ENCODE data around the gene ITGB3BP.
"Not testable (repeated sequence)": the region's sequence is repeated elsewhere in the genome, so short reads cannot be mapped to it uniquely, and the experiment has no call there.

The ITGB3BP gene

DNA sequence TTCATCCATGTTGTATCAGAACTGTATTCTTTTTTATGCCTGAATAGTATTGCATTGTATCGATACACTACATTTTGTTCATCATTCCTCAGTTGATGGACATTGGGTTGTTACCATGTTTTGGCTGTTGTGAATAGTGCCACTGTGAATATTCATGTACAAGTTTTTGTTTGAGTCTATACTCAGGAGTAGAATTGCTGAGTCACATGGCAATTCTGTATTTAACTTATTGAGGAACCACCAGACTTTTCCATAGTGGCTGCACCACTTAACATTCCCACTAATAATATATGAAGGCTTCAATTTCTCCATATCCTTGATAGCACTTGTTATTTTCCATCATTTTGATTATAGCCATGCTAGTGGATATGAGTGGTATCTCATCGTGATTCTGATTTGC is 99.4 kb downstream of the ITGB3BP start:
- TF ChIP-seq ZXDB (tag by site-specific recombination; IDR thresholded peaks at IDR 0.05) = no peak
- TF ChIP-seq, protein P1, sequence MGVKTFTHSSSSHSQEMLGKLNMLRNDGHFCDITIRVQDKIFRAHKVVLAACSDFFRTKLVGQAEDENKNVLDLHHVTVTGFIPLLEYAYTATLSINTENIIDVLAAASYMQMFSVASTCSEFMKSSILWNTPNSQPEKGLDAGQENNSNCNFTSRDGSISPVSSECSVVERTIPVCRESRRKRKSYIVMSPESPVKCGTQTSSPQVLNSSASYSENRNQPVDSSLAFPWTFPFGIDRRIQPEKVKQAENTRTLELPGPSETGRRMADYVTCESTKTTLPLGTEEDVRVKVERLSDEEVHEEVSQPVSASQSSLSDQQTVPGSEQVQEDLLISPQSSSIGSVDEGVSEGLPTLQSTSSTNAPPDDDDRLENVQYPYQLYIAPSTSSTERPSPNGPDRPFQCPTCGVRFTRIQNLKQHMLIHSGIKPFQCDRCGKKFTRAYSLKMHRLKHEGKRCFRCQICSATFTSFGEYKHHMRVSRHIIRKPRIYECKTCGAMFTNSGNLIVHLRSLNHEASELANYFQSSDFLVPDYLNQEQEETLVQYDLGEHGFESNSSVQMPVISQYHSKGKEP (tag by site-specific recombination; IDR thresholded peaks at IDR 0.05) = no peak
- TF ChIP-seq, protein P2, sequence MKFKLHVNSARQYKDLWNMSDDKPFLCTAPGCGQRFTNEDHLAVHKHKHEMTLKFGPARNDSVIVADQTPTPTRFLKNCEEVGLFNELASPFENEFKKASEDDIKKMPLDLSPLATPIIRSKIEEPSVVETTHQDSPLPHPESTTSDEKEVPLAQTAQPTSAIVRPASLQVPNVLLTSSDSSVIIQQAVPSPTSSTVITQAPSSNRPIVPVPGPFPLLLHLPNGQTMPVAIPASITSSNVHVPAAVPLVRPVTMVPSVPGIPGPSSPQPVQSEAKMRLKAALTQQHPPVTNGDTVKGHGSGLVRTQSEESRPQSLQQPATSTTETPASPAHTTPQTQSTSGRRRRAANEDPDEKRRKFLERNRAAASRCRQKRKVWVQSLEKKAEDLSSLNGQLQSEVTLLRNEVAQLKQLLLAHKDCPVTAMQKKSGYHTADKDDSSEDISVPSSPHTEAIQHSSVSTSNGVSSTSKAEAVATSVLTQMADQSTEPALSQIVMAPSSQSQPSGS (tag by site-specific recombination; IDR thresholded peaks at IDR 0.05; ENCODE audit: low read depth) = no peak
- Histone ChIP-seq H3K4me1 (ENCODE audit: control insufficient read depth, insufficient read depth, low read length) (no peaks in the 10 kb centered on the region), H3K36me3 (ENCODE audit: control insufficient read depth in 2 of 2, insufficient read depth in 1 of 2, low read length in 2 of 2) (no peaks in the 10 kb centered on the region; a peak in 2 of 3 replicates), H3K27ac (ENCODE audit: extremely low read depth, low read depth, low read length) (no peak overlapping the region), H3K4me3 (ENCODE audit: low read depth, low read length) (no peak overlapping the region), H3K9me3 (ENCODE audit: control insufficient read depth, insufficient read depth, low read depth, low read length) (no peaks in the 10 kb centered on the region)
- ChIA-PET CTCF (no interaction called here), POLR2A (no interaction called here)

DNA sequence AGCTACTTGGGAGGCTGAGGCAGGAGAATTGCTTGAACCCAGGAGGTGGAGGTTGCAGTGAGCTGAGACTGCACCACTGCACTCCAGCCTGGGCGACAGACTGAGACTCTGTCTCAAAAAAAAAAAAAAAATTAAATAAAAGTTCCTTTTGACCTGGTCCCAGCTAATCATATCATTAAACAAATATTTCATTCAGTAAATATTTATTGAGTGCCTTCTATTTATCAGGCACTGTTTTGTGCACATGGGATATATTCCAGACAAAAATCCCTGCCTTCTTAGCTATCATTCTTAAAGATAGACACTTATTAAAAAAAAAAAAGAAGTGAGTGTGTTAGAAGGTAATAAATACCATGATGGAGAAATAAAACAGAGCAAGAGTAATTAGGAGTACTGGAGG is 102.3 kb downstream of the ITGB3BP start:
- H3K36me3 ChIP-seq (ENCODE audit: control insufficient read depth in 2 of 2, insufficient read depth in 1 of 2, low read length in 2 of 2); CTCF ChIA-PET; H3K4me1 ChIP-seq (ENCODE audit: control insufficient read depth, insufficient read depth, low read length); H3K27ac ChIP-seq (ENCODE audit: extremely low read depth, low read depth, low read length); POLR2A ChIA-PET; H3K9me3 ChIP-seq (ENCODE audit: control insufficient read depth, insufficient read depth, low read depth, low read length); H3K4me3 ChIP-seq (ENCODE audit: low read depth, low read length): not testable (repeated sequence)

DNA sequence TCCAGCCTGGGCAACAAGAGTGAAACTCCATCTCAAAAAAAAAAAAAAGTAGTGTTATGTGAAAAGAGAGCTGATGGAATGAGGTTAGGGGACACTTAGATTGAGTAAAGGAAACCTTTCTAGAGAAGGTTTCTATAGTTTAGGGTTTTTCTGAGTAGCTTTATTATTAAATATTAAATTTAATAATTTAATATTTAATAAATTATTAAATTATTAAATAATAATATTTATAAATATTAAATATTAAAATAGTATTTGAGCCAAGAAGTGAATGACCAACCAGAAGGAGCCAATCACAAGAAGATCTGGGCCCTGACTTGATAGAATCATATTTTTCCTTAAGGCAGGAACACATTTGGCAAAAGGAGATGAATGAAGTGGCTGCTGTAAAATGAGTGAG is 104.9 kb downstream of the ITGB3BP start:
- POLR2A ChIA-PET = no interaction called here
- H3K36me3 ChIP-seq (ENCODE audit: control insufficient read depth in 2 of 2, insufficient read depth in 1 of 2, low read length in 2 of 2) = no peaks in the 10 kb centered on the region; a peak in 2 of 3 replicates
- H3K27ac ChIP-seq (ENCODE audit: extremely low read depth, low read depth, low read length) = no peak overlapping the region
- H3K4me3 ChIP-seq (ENCODE audit: low read depth, low read length) = no peak overlapping the region
- CTCF ChIA-PET = interaction anchor here (0.6 kb wide), 2 partner anchors 228 to 952 kb away, joined by 3 read pairs; no protein-coding TSS in a partner anchor
- no peaks in the 10 kb centered on the region for H3K9me3 ChIP-seq (ENCODE audit: control insufficient read depth, insufficient read depth, low read depth, low read length)
- no peaks in the 10 kb centered on the region for H3K4me1 ChIP-seq (ENCODE audit: control insufficient read depth, insufficient read depth, low read length)
- TF ChIP-seq ZNF830 (tag by site-specific recombination; IDR thresholded peaks at IDR 0.05; ENCODE audit: low read depth) (no peak), ZNF596 (tag by site-specific recombination; IDR thresholded peaks at IDR 0.05) (no peak), OVOL3 (tag by site-specific recombination; IDR thresholded peaks at IDR 0.05) (no peak), ZNF473 (tag by site-specific recombination; IDR thresholded peaks at IDR 0.05) (no peak), ZNF121 (tag by site-specific recombination; IDR thresholded peaks at IDR 0.05) (no peak)
- TF ChIP-seq, protein P3, sequence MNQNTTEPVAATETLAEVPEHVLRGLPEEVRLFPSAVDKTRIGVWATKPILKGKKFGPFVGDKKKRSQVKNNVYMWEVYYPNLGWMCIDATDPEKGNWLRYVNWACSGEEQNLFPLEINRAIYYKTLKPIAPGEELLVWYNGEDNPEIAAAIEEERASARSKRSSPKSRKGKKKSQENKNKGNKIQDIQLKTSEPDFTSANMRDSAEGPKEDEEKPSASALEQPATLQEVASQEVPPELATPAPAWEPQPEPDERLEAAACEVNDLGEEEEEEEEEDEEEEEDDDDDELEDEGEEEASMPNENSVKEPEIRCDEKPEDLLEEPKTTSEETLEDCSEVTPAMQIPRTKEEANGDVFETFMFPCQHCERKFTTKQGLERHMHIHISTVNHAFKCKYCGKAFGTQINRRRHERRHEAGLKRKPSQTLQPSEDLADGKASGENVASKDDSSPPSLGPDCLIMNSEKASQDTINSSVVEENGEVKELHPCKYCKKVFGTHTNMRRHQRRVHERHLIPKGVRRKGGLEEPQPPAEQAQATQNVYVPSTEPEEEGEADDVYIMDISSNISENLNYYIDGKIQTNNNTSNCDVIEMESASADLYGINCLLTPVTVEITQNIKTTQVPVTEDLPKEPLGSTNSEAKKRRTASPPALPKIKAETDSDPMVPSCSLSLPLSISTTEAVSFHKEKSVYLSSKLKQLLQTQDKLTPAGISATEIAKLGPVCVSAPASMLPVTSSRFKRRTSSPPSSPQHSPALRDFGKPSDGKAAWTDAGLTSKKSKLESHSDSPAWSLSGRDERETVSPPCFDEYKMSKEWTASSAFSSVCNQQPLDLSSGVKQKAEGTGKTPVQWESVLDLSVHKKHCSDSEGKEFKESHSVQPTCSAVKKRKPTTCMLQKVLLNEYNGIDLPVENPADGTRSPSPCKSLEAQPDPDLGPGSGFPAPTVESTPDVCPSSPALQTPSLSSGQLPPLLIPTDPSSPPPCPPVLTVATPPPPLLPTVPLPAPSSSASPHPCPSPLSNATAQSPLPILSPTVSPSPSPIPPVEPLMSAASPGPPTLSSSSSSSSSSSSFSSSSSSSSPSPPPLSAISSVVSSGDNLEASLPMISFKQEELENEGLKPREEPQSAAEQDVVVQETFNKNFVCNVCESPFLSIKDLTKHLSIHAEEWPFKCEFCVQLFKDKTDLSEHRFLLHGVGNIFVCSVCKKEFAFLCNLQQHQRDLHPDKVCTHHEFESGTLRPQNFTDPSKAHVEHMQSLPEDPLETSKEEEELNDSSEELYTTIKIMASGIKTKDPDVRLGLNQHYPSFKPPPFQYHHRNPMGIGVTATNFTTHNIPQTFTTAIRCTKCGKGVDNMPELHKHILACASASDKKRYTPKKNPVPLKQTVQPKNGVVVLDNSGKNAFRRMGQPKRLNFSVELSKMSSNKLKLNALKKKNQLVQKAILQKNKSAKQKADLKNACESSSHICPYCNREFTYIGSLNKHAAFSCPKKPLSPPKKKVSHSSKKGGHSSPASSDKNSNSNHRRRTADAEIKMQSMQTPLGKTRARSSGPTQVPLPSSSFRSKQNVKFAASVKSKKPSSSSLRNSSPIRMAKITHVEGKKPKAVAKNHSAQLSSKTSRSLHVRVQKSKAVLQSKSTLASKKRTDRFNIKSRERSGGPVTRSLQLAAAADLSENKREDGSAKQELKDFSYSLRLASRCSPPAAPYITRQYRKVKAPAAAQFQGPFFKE (tag by site-specific recombination; IDR thresholded peaks at IDR 0.05; ENCODE audit: borderline replicate concordance) = no peak
- TF ChIP-seq, protein P4, sequence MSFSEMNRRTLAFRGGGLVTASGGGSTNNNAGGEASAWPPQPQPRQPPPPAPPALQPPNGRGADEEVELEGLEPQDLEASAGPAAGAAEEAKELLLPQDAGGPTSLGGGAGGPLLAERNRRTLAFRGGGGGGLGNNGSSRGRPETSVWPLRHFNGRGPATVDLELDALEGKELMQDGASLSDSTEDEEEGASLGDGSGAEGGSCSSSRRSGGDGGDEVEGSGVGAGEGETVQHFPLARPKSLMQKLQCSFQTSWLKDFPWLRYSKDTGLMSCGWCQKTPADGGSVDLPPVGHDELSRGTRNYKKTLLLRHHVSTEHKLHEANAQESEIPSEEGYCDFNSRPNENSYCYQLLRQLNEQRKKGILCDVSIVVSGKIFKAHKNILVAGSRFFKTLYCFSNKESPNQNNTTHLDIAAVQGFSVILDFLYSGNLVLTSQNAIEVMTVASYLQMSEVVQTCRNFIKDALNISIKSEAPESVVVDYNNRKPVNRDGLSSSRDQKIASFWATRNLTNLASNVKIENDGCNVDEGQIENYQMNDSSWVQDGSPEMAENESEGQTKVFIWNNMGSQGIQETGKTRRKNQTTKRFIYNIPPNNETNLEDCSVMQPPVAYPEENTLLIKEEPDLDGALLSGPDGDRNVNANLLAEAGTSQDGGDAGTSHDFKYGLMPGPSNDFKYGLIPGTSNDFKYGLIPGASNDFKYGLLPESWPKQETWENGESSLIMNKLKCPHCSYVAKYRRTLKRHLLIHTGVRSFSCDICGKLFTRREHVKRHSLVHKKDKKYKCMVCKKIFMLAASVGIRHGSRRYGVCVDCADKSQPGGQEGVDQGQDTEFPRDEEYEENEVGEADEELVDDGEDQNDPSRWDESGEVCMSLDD (tag by site-specific recombination; IDR thresholded peaks at IDR 0.05) = no peak
- TF ChIP-seq, protein P5, sequence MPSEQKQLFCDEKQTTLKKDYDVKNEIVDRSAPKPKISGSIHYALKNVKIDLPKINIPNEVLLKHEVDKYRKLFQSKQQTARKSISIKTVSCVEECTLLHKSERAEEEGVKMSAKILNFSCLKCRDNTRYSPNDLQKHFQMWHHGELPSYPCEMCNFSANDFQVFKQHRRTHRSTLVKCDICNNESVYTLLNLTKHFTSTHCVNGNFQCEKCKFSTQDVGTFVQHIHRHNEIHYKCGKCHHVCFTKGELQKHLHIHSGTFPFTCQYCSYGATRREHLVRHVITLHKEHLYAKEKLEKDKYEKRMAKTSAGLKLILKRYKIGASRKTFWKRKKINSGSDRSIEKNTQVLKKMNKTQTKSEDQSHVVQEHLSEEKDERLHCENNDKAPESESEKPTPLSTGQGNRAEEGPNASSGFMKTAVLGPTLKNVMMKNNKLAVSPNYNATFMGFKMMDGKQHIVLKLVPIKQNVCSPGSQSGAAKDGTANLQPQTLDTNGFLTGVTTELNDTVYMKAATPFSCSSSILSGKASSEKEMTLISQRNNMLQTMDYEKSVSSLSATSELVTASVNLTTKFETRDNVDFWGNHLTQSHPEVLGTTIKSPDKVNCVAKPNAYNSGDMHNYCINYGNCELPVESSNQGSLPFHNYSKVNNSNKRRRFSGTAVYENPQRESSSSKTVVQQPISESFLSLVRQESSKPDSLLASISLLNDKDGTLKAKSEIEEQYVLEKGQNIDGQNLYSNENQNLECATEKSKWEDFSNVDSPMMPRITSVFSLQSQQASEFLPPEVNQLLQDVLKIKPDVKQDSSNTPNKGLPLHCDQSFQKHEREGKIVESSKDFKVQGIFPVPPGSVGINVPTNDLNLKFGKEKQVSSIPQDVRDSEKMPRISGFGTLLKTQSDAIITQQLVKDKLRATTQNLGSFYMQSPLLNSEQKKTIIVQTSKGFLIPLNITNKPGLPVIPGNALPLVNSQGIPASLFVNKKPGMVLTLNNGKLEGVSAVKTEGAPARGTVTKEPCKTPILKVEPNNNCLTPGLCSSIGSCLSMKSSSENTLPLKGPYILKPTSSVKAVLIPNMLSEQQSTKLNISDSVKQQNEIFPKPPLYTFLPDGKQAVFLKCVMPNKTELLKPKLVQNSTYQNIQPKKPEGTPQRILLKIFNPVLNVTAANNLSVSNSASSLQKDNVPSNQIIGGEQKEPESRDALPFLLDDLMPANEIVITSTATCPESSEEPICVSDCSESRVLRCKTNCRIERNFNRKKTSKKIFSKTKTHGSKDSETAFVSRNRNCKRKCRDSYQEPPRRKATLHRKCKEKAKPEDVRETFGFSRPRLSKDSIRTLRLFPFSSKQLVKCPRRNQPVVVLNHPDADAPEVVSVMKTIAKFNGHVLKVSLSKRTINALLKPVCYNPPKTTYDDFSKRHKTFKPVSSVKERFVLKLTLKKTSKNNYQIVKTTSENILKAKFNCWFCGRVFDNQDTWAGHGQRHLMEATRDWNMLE (tag by site-specific recombination; conservative IDR thresholded peaks at IDR 0.05; ENCODE audit: low read depth) = no peak

Data from HEK293 (cell line).